AG10803 (cell line): Measurements from ENCODE around the gene HERC3.

Experiments
- DNase-seq: peaks from one replicate; pipeline ENCODE4 v3.0.0; 2010; ENCODE audit warnings: low read depth
- H3K4me3 ChIP-seq: 2 replicates; pipeline ENCODE4 v1.5.1; 2011; ENCODE audit warnings: mild to moderate bottlenecking, low read length, control low read depth
- CTCF ChIP-seq: conservative IDR thresholded peaks from 2 replicates; pipeline ENCODE4 v1.5.1; 2011; ENCODE audit warnings: mild to moderate bottlenecking, low read length, control low read depth, inconsistent platforms

The HERC3 gene

GRCh38 chr4:88592600-88593448, 544 bp downstream of the HERC3 start:
- H3K4me3 ChIP-seq = peak overlapping the region; percentile 83
- TF ChIP-seq CTCF = no peak
- peak; percentile 71 for DNase-seq

- no peak for TF ChIP-seq CTCF
- H3K4me3 ChIP-seq = no peak overlapping the region
- no peak for DNase-seq
Observed at GRCh38 chr4:88597970-88598660, 5.8 kb downstream of the HERC3 start.

GRCh38 chr4:88599298-88599697, 7.0 kb downstream of the HERC3 start:
- no peak for TF ChIP-seq CTCF
- DNase-seq = peak; percentile 50
- no peak overlapping the region for H3K4me3 ChIP-seq

- peak overlapping the region; percentile 31 for H3K4me3 ChIP-seq
- no peak for DNase-seq
- TF ChIP-seq CTCF = no peak
Observed at GRCh38 chr4:88599714-88600113, 7.4 kb downstream of the HERC3 start.

- TF ChIP-seq CTCF = no peak
- peak; percentile 84 for DNase-seq
- no peak overlapping the region; the same call in 1 of the 2 replicates for H3K4me3 ChIP-seq
Observed at GRCh38 chr4:88600176-88600838, 8.0 kb downstream of the HERC3 start.

GRCh38 chr4:88604978-88605678, 12.8 kb downstream of the HERC3 start:
- H3K4me3 ChIP-seq = no peak overlapping the region
- DNase-seq = no peak

More at GRCh38 chr4:88604978-88605678, 12.8 kb downstream of the HERC3 start:
- TF ChIP-seq CTCF = no peak
